Measurements from ENCODE around the gene CD3G.
"Not testable (repeated sequence)": the region's sequence is repeated elsewhere in the genome, so short reads cannot be mapped to it uniquely, and the experiment has no call there.

The CD3G gene

GRCh38 chr11:118343981-118344515, at the start of gene CD3G:
Gene CD3G, plus strand, starts transcription at chr11:118344344. Its CDS starts 80 bp downstream, at chr11:118344424.
- peak; percentile 53 for DNase-seq (ENCODE audit: low read depth)

- DNase-seq (ENCODE audit: low read depth) = no peak
Observed at GRCh38 chr11:118295199-118295598, 48.9 kb upstream of the CD3G start.

DNA sequence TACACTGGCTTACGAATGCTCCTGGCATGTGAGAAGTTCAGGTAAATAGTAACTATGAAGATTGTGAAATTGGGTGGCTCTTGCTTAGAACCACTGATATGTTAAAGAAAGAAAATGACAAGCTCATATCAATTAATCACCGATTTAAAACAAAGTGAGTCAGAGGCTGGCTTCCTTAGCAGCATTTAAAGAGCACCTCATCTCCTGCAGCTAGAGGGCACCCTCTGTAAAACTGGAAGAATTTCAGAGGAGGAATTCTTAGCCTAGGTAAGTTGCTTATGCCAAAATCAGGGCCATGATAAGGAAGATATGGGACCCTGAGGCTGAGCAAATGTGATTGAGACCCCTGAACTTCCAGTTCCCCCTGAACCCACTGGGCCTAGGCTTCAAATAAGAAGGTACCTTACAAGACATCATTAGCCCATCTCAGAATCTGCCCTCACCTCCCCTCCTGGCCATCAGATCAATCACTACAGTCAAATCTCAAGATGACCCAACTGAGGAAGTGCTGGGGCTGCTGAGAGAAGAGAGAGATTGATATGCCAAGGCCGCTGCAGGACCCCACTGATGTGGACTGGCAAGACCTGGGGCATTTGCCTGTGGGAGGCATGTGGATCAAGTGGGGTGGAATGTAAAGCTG, 48.2 kb upstream of the CD3G start:
- DNase-seq (ENCODE audit: low read depth) = no peak

- no peak for DNase-seq (ENCODE audit: low read depth)
Observed at GRCh38 chr11:118301600-118302195, 42.4 kb upstream of the CD3G start.

GRCh38 chr11:118304227-118304567, 39.9 kb upstream of the CD3G start:
- DNase-seq (ENCODE audit: low read depth) = no peak

GRCh38 chr11:118304568-118305248, 39.4 kb upstream of the CD3G start, which contains the start of gene CD3E:
Gene CD3E, plus strand, starts transcription at chr11:118304730. Its CDS starts 223 bp downstream, at chr11:118304953.
- peak; percentile 50 for DNase-seq (ENCODE audit: low read depth)

DNA sequence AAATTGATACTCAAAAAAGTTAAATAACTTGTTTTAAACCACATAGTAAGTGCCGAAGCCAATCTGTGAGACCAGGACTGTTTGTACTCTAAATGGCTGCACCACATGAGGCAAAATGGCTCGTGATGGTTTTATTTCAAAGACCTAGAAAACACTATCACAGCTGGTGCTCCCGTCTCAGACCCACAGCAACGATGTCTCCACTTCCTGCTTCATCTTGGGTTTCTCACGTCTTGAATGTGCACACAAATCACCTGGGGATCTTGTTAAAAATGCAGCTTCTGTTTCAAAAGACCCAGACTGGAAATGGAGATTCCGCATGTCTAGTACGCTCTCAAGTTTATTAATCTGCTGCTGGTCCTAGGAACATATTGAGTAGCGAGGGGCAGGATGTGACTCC, 38.4 kb upstream of the CD3G start:
- no peak for DNase-seq (ENCODE audit: low read depth)

GRCh38 chr11:118306556-118306955, 37.6 kb upstream of the CD3G start:
- no peak for DNase-seq (ENCODE audit: low read depth)

GRCh38 chr11:118308995-118309528, 35.1 kb upstream of the CD3G start:
- not testable (repeated sequence) for DNase-seq (ENCODE audit: low read depth)

- no peak for DNase-seq (ENCODE audit: low read depth)
Observed at GRCh38 chr11:118310271-118310670, 33.9 kb upstream of the CD3G start.

DNA sequence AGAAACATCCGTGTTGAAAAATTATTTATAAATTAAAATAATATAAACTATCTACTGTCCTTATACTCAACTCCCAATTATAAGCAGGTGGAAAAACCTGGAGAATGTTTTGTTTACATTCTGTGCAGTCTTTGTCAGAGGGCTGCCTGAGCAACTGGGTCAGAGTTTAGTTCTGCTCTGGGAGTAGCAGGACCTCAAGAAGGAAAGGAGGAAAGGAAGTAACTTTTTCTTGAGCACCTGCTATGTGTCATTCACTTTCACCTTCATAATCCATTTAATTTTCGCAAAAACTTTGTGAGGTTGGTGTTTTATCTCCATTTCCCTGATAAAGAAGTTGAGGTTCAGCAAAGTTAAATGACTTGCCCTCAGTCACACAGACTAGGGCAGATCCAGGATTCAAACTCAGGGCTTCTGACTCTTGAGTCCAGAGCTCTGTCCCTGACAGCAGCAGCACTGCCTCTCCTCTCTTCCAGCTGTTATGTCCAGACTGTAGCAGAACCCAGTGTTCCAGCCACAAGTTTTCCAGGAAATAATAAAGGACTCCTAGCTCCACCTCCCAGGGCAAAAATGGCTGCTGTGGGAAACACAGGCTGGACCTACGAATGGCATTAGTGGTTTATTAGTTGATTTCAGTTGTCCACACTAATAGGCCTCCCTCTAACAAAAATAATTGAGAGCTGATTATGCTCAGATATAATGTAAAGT, 33.2 kb upstream of the CD3G start:
- no peak for DNase-seq (ENCODE audit: low read depth)

- DNase-seq (ENCODE audit: low read depth) = no peak
Observed at GRCh38 chr11:118311518-118311917, 32.6 kb upstream of the CD3G start.

DNA sequence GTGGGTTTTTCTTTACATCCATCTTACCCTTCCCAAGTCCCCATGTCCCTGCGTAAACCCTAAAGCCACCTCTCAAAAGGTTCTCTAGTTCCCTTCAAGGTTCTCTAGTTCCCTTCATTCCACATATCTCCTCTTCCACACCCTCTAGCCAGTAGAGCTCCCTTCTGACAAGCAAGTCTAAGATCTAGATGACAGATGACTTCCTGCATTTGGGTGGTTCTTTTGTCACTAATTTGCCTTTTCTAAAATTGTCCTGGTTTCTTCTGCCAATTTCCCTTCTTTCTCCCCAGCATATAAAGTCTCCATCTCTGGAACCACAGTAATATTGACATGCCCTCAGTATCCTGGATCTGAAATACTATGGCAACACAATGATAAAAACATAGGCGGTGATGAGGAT, 31.8 kb upstream of the CD3G start:
- DNase-seq (ENCODE audit: low read depth) = no peak

DNA sequence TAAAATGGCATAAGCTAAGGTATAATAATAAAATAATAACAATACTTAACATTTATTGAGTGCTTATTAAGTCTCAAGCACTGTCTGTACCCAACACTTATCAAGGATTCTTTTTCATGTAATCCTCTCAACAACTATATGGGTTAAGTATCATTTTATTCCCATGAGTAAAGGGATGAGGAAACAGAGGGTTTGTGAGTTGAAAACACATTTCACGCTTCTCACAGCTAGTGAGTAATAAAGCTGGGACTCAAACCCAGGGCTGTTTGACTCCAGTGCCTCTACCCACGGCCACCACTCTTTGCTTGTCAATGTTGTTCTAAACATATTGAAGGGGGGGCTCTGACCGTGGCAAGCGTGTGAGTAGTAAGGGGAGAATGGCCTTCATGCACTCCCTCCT, 30.9 kb upstream of the CD3G start:
- DNase-seq (ENCODE audit: low read depth) = no peak

DNA sequence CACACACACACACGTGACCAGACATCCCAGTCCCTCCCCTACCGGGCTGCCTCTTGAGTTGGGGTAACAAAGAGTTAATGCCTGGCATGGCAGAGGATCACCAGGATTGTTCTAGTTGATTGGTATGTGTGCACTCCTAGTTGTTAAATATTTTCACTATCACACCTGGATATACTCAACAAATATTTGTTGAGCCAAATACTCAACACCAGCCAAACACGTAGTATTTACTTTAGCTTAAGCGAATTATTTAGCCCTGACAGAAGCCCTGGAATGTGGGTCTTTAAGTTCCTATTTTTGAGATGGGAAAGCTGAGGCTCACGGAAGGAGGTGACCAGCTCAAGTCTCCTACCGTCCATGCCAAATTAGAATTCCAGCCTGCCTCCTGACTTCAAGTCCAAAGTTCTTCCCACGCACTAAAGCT, 29.1 kb upstream of the CD3G start:
- DNase-seq (ENCODE audit: low read depth) = no peak

DNA sequence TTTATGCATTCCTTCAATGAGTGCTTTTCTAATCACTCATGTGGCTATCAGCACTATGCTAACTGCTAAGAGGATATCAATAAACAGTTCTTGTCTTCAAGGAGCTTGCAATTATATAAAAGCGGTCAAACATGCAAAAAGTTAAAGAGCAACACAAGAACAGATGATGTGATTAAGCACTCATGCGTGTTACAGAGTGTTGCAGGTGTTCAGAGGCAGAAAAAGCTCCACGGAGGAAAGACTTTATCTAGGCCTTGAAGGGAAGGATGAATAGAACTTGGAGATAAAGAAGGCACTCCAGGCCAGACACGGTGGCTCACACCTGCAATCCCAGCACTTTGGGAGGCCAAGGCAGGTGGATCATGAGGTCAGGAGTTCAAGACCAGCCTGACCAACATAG, 26.0 kb upstream of the CD3G start:
- no peak for DNase-seq (ENCODE audit: low read depth)

GRCh38 chr11:118318581-118319336, 25.4 kb upstream of the CD3G start:
- DNase-seq (ENCODE audit: low read depth) = no peak

- no peak for DNase-seq (ENCODE audit: low read depth)
Observed at GRCh38 chr11:118319337-118319707, 24.8 kb upstream of the CD3G start.

- no peak for DNase-seq (ENCODE audit: low read depth)
Observed at GRCh38 chr11:118320515-118320914, 23.6 kb upstream of the CD3G start.

GRCh38 chr11:118321386-118322082, 22.6 kb upstream of the CD3G start:
- no peak for DNase-seq (ENCODE audit: low read depth)

- DNase-seq (ENCODE audit: low read depth) = no peak
Observed at GRCh38 chr11:118322721-118323120, 21.4 kb upstream of the CD3G start.
